Fibroblast of lung (primary cell): ENCODE measurements around the gene FAM222B.
"Not testable (repeated sequence)": the region's sequence is repeated elsewhere in the genome, so short reads cannot be mapped to it uniquely, and the experiment has no call there.

Source experiments
- EZH2 ChIP-seq: IDR thresholded peaks from 2 replicates; pipeline ENCODE4 v1.5.1; 2012; ENCODE audit warnings: low read length, control low read depth, mild to moderate bottlenecking; ENCODE audit errors: missing control alignments
- TF ChIP-seq, protein P1 (sequence below), 2 donors: IDR thresholded peaks in 1 of 2; conservative IDR thresholded peaks in 1 of 2; 1 replicate in 1 of 2; 2 replicates in 1 of 2; pipeline ENCODE4 v1.5.1; 2011 to 2012; ENCODE audit warnings: low read length in 2 of 2, control low read depth in 1 of 2, inconsistent platforms in 1 of 2, low read depth in 1 of 2, mild to moderate bottlenecking in 1 of 2

DNA sequence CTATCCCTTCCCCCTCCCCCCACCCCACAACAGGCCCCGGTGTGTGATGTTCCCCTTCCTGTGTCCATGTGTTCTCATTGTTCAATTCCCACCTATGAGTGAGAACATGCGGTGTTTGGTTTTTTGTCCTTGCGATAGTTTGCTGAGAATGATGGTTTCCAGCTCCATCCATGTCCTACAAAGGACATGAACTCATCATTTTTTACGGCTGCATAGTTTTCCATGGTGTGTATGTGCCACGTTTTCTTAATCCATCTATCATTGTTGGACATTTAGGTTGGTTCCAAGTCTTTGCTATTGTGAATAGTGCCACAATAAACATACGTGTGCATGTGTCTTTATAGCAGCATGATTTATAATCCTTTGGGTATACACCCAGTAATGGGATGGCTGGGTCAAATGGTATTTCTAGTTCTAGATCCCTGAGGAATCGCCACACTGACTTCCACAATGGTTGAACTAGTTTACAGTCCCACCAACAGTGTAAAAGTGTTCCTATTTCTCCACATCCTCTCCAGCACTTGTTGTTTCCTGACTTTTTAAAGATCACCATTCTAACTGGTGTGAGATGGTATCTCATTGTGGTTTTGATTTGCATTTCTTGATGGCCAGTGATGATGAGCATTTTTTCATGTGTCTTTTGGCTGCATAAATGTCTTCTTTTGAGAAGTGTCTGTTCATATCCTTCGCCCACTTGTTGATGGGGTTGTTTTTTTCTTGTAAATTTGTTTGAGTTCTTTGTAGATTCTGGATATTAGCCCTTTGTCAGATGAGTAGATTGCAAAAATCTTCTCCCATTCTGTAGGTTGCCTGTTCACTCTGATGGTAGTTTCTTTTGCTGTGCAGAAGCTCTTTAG, 106.4 kb downstream of the FAM222B start:
- TF ChIP-seq, protein P1, sequence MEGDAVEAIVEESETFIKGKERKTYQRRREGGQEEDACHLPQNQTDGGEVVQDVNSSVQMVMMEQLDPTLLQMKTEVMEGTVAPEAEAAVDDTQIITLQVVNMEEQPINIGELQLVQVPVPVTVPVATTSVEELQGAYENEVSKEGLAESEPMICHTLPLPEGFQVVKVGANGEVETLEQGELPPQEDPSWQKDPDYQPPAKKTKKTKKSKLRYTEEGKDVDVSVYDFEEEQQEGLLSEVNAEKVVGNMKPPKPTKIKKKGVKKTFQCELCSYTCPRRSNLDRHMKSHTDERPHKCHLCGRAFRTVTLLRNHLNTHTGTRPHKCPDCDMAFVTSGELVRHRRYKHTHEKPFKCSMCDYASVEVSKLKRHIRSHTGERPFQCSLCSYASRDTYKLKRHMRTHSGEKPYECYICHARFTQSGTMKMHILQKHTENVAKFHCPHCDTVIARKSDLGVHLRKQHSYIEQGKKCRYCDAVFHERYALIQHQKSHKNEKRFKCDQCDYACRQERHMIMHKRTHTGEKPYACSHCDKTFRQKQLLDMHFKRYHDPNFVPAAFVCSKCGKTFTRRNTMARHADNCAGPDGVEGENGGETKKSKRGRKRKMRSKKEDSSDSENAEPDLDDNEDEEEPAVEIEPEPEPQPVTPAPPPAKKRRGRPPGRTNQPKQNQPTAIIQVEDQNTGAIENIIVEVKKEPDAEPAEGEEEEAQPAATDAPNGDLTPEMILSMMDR (conservative IDR thresholded peaks at IDR 0.05 in 1 of 2, IDR thresholded peaks at IDR 0.05 in 1 of 2; ENCODE audit: low read depth in 1 of 2, low read length in 2 of 2): not testable (repeated sequence)
- TF ChIP-seq EZH2: not testable (repeated sequence)
